ENCODE results near the gene ACTRT2. TPM values are rescaled to one million over a fixed set of nuclear protein-coding genes. Genes with fewer than 3 reads are reported as not detected.

ACTRT2 gene
- total RNA-seq, 1 experiment from 2014 or later = not detected

DNA sequence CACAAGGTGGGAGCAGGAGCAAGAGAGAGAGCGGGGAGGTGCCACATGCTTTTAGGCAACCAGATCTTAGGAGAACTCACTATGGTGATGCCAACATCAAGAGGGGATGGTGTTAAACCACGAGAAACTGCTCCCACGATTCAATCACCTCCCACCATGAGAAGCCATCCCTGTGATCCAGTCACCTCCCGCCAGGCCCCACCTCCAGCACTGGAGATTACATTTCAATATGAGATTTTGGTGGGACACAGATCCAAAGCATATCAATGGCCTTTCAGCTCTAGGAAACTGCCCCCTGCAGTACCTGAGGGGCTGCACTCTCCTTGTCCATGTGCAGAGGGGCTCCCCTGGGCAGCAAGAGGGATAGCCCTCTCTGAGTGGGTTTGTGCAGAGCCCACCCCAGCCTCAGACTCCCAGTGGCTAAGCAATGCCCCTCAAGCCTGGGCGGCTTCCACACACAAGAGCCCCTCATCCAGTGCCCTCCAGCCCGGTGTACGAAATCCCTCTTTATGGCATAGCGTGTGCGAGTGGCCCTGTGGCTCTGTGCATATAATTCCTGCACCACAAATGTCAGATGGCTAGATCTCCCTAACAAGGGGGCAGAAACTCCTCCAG, 32.2 kb downstream of the ACTRT2 start:
- Mint-ChIP-seq H3K36me3 (ENCODE audit: insufficient read depth, unreplicated experiment) (no peaks in the 10 kb centered on the region), H3K4me1 (ENCODE audit: low read depth, unreplicated experiment) (no peaks in the 10 kb centered on the region), H3K27me3 (ENCODE audit: unreplicated experiment) (peaks cover 42% of the 10 kb centered on the region), H3K4me3 (ENCODE audit: low read depth, unreplicated experiment) (no peak overlapping the region), H3K27ac (ENCODE audit: unreplicated experiment) (no peak overlapping the region), H3K9me3 (ENCODE audit: low read depth, unreplicated experiment) (peaks cover 3% of the 10 kb centered on the region)
- no TSS peak for BruUV-seq (replicated peaks)
- CTCF ChIA-PET = no interaction called here
- no peak for DNase-seq
- intact Hi-C loops (cut with micrococcal nuclease; ENCODE audit: unreplicated experiment) = no loop called here
- TF ChIP-seq, protein P1, sequence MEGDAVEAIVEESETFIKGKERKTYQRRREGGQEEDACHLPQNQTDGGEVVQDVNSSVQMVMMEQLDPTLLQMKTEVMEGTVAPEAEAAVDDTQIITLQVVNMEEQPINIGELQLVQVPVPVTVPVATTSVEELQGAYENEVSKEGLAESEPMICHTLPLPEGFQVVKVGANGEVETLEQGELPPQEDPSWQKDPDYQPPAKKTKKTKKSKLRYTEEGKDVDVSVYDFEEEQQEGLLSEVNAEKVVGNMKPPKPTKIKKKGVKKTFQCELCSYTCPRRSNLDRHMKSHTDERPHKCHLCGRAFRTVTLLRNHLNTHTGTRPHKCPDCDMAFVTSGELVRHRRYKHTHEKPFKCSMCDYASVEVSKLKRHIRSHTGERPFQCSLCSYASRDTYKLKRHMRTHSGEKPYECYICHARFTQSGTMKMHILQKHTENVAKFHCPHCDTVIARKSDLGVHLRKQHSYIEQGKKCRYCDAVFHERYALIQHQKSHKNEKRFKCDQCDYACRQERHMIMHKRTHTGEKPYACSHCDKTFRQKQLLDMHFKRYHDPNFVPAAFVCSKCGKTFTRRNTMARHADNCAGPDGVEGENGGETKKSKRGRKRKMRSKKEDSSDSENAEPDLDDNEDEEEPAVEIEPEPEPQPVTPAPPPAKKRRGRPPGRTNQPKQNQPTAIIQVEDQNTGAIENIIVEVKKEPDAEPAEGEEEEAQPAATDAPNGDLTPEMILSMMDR (IDR thresholded peaks at IDR 0.05; ENCODE audit: unreplicated experiment) = no peak

DNA sequence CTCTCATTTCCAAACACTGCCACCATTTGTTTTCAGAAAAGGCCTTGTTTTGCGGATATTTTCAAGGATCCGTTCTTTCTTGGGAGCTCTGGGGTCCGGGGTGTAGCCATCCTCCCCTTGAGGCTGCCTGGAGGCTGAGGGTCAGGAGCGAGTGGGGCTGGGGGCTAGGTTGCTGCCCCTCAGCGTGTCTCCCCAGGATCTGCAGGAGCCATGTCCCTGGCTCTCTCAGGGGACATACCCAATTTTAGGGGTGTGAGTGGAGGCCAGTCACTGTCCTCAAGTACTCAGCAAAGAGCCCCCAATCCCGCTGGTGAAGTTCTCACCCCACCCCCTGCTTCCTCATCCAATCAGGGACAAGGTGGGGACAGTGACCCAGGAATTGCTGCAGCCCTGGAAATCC, 32.7 kb downstream of the ACTRT2 start:
- peaks cover 47% of the 10 kb centered on the region for H3K27me3 Mint-ChIP-seq (ENCODE audit: unreplicated experiment)
- no peak overlapping the region for H3K27ac Mint-ChIP-seq (ENCODE audit: unreplicated experiment)
- H3K36me3 Mint-ChIP-seq (ENCODE audit: insufficient read depth, unreplicated experiment) = no peaks in the 10 kb centered on the region
- intact Hi-C loops (cut with micrococcal nuclease; ENCODE audit: unreplicated experiment) = no loop called here
- peaks cover 3% of the 10 kb centered on the region for H3K9me3 Mint-ChIP-seq (ENCODE audit: low read depth, unreplicated experiment)
- H3K4me1 Mint-ChIP-seq (ENCODE audit: low read depth, unreplicated experiment) = no peaks in the 10 kb centered on the region
- CTCF ChIA-PET = no interaction called here
- no peak overlapping the region for H3K4me3 Mint-ChIP-seq (ENCODE audit: low read depth, unreplicated experiment)
- BruUV-seq (replicated peaks) = no TSS peak
- no peak for DNase-seq
- TF ChIP-seq, protein P1 (IDR thresholded peaks at IDR 0.05; ENCODE audit: unreplicated experiment) = no peak

DNA sequence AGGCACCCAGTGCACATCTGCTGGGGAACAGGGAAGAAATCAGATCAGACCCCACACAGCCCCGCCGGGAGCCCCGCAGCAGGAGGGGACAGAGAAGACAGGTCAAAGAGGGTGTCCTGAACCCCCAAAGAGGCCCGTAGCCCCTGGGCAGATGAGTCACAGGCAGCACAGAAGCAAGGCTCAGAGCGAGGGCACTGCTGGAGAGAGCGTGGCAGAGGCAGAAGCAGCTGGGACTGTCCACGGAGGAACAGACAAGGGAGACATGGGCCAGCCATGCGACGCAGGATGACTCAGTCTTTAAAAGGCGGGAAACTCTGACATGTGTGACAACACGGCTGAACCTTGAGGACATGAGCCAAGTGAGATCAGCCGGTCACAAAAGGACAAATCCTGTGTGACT, 33.2 kb downstream of the ACTRT2 start:
- Mint-ChIP-seq H3K27me3 (ENCODE audit: unreplicated experiment) (peaks cover 52% of the 10 kb centered on the region), H3K27ac (ENCODE audit: unreplicated experiment) (no peak overlapping the region), H3K36me3 (ENCODE audit: insufficient read depth, unreplicated experiment) (no peaks in the 10 kb centered on the region), H3K9me3 (ENCODE audit: low read depth, unreplicated experiment) (peaks cover 3% of the 10 kb centered on the region), H3K4me1 (ENCODE audit: low read depth, unreplicated experiment) (no peaks in the 10 kb centered on the region), H3K4me3 (ENCODE audit: low read depth, unreplicated experiment) (no peak overlapping the region)
- no peak for DNase-seq
- intact Hi-C loops (cut with micrococcal nuclease; ENCODE audit: unreplicated experiment) = no loop called here
- CTCF ChIA-PET = no interaction called here
- TF ChIP-seq, protein P1 (IDR thresholded peaks at IDR 0.05; ENCODE audit: unreplicated experiment) = no peak
- no TSS peak for BruUV-seq (replicated peaks)

DNA sequence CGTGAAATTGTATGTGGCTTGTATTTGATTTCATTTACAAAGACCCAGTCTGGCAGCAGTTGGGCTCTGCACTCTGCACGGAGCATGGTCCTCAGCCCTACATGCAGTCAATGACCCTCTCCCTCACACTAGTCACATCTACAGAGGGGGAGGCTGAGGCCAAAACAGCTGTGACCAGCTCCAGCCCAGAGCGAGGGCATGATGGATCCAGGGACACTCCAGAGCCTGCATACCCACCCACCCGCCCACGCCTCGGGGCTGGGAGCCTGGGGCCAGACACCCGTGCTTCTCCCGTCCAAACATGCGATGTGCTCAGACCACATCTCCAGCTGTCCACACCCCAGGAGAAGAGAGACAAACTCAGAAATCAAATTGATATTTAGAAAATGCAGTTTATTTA, 33.8 kb downstream of the ACTRT2 start:
- Mint-ChIP-seq H3K9me3 (ENCODE audit: low read depth, unreplicated experiment) (peaks cover 3% of the 10 kb centered on the region), H3K27ac (ENCODE audit: unreplicated experiment) (no peak overlapping the region), H3K36me3 (ENCODE audit: insufficient read depth, unreplicated experiment) (no peaks in the 10 kb centered on the region), H3K27me3 (ENCODE audit: unreplicated experiment) (peaks cover 57% of the 10 kb centered on the region), H3K4me1 (ENCODE audit: low read depth, unreplicated experiment) (no peaks in the 10 kb centered on the region), H3K4me3 (ENCODE audit: low read depth, unreplicated experiment) (no peak overlapping the region)
- CTCF ChIA-PET = no interaction called here
- TF ChIP-seq, protein P1 (IDR thresholded peaks at IDR 0.05; ENCODE audit: unreplicated experiment) = no peak
- BruUV-seq (replicated peaks) = no TSS peak
- DNase-seq = no peak
- intact Hi-C loops (cut with micrococcal nuclease; ENCODE audit: unreplicated experiment) = no loop called here

Measured in Calu3 (cell line).